ENCODE data around the gene TNS3. TPM values are rescaled to one million over a fixed set of nuclear protein-coding genes. Genes with fewer than 3 reads are reported as not detected.
A peak's percentile ranks its signal among the peaks of the same experiment; 100 is the strongest.

The TNS3 gene
- total RNA-seq, 1 donor from 2014 or later = 47.2 TPM

DNA sequence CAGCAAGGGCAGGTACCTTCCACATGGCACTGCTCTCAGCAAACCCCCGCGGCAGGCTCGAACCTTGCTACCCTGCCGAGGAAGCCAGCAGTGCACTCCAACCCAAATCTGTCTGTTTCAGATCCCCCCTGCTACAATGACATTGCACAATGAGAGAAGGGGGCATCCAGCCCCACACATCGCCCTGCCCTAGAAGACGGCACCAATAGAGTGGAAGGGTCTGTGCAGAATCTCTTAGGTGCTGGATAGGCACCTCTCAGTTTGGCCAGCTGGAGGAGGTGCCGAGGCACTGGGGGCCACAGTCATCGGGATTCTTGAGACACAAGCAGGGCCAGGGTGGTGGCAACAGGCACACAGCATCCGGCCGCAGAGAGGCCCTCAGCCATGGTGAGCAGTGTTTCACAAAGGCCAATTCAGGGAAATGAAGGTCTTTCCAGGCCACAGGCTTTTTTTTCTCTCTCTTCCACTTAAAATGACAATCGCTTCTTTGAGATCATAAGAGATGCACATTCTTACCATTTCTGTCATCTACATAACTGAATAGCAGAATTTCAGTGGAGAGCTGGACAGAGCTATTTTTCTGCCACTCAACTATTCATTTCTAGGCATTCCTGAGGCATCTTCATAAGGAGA lies 281.3 kb downstream of the TNS3 start:
- no peak for ATAC-seq
- no peak for DNase-seq (ENCODE audit: low spot score)

DNA sequence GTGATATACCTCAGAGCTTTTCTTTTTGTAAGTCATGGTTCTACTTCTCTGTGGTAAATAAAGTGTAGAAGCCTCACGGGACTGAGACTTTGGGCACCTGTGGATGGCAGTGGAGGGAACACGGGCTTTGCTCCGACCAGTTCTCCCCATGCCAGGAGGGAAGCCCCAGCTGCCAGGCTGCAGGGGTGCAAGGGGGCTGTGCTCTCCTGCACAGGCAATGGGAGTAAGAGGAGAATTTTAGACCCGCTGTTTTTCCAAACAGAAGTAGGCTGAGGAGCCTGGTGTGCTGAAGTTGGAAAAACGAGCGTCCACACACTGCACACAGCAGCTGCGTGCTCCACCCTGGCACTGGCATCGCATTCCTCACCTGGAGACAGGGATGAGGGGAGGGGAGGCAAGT lies 282.4 kb downstream of the TNS3 start:
- DNase-seq (ENCODE audit: low spot score) = no peak
- ATAC-seq = no peak

DNA sequence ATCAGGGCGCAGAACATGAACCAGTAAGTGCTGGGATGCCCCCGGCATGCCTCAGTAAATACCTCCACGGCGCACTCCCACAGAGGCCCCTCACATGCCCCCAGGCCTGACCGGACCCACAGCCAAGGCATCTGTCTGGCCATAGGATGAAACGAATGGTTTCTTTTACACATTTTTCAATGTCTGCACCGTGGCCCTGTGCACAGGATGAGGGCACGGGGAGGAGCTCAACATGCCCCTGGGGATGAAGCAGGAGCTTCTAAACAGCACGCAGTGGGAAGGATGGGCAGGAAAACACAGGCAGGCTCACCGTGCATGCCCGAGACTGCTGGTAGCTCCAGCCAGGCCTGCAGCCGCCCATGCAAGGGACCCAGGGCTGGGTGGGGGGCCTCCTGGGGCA lies 283.3 kb downstream of the TNS3 start:
- DNase-seq (ENCODE audit: low spot score) (no peak), ATAC-seq (no peak)

DNA sequence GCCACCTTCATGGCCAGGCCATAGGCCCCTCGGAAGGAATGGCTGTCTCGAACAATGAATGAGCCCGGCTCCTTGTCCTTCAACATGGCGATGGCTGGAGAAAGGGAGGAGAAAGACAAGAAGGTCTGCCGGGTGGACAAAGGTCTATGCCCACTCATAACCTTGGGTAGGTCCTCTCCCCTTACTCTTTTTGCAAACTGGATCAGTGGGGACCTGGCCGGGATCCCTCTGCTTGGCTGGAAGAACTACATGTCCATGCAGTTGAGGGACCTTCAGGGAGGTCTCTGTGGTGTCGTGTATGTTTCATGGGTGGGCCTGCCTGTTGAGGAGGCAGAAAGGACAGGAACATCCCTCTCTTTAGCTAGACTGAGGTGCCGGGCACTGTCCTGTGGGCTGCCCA lies 284.8 kb downstream of the TNS3 start:
- no peak for ATAC-seq
- no peak for DNase-seq (ENCODE audit: low spot score)

DNA sequence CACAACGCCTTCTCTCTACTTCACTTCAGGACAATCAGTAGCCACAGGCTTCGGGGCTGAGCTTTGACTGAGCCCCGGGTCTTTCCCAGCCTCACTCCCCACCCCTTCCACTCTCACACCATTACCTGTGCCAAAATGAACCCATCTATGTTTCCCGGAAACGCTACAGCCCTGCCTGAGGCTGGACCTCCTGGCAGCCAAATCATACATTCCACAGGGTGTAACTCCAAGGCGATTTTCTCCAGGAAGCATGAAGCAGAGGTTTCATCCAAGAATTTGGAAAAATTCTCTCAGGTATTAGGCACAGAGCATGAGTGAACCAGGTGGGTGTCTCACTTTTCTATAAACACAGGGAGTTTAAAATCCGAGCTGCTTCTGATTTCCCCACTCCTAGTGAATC lies 286.3 kb downstream of the TNS3 start:
- ATAC-seq (no peak), DNase-seq (ENCODE audit: low spot score) (no peak)

DNA sequence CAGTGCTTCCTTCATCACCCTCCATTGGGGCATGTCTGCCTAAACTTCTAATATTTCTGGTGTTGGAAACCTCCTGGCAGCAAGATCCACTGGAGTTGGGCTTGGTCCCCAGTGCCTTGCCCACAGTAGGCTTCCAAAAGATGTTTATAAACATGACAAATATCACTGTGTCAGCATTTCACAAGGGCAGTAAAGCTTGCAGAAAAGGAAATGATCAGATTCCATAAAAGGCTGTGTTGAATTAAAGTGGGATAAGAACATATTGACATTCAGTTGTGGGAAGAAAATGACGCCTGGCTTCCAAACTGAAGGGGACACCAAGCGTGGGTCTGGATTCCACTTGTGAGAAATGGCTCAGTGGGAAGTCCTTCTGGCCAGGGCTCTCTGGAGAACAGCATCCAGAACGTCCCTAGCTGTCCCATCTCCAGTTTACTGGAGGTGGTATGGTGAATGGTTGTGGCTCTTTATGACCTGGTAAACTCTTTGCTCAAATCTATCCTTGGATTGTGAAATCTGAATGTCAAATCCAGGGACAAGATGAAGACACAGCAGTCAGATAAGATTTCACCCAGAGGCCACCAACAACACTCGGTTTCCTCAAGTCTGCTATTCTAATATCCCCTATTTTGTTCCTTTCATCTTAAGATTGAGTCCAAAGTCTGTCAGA lies 287.2 kb downstream of the TNS3 start:
- DNase-seq (ENCODE audit: low spot score) = no peak
- no peak for ATAC-seq

DNA sequence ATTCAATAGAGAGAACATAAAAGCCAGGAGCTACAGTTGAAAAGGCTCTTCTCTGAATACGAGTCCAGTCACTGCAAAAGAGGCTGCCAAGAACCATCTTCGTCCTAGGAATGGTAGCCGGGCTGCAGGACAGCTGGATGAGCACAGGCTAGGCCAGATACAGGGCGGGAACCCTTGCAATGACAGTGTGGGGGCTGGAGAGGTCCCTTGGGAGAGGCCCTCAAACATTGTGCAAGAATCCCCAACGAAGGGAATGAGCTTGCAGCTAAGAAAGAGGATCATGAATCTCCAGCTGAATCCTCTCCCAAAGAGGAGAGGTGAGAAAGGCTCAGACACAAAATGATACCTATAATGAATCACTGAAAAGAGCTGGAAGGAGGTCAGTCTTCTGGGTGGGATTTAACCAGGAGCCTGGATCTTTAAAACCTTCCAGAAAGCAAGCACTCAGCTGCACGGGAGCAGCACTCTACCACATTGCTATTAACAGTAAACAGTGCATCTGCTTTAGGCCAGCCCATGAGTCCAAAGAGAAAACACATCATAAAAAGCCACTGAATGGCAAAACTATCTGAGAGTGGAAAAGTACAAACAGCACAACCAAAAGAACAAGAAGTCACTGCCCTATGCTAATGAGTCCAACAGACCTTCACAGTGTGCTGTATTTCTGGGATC lies 287.9 kb downstream of the TNS3 start:
- ATAC-seq (peak; percentile 38), DNase-seq (ENCODE audit: low spot score) (no peak)

DNA sequence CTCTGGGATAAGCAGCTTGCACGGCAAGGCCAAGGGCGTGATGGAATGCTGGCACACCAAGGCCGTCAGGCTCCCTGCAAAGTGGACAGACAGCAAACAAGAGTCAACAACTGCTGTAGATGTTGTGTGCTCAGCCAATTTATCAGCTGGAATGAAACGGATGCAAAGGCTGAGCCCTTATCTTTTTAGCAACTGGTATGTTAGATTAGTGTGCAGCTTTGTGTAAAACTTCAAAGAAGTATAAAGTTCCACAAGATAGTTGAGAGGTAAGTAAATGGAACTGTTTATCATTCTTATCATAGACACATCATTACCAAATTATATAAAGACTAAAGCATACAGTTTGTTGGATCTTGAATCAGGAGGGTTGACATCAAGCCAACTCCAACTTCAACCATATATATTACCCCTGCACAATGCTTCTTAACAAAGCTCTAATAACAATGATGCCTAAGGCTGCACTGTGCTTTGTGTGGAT lies 289.0 kb downstream of the TNS3 start:
- DNase-seq (ENCODE audit: low spot score) (no peak), ATAC-seq (no peak)

DNA sequence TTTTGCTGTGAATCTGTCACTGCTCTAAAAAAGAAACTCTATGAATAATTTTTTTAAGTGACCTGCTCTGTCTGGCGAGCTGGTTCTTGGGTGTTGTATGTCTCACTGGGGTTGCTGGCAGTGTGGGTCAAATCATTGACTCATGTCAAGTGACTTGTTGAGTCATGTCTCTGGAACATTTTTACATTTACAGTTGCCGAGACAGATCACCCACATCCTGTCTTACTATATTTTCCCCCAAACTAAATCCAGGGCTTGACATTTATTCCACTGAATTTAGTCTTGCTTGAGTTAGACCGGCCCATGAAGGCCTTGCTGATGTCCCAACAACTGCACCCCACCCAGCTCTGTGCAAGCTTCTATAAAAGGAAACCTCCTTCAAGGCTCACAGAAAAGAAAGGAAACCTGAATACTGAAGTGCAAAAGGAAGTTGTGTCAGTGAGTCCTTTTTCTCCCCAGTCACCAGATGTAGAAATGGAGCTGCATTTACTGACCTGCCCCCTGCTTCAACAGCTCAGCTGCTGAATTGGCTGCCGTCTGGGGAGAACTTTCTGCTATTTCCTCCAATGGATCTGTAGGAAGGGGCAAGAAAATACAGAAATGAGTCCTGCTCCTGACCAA lies 290.3 kb downstream of the TNS3 start:
- ATAC-seq = peak; percentile 36
- DNase-seq (ENCODE audit: low spot score) = no peak

DNA sequence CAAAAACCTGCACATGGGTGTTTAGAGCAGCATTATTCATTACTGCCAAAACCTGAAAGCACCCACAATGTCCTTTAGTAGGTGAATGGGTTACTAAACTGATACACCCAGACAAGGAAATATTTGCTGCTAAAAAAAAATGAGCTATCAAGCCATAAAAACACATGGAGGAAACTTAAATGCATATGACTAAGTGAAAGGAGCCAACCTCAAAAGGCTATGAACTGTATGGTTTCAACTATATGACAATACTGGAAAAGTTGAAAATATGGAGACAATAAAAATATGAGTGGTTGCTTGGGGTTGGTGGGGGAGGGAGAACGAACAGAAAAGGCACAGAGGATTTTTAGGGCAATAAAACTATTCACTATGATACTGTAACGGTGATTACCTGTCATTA lies 291.0 kb downstream of the TNS3 start:
- no peak for DNase-seq (ENCODE audit: low spot score)
- ATAC-seq = no peak

DNA sequence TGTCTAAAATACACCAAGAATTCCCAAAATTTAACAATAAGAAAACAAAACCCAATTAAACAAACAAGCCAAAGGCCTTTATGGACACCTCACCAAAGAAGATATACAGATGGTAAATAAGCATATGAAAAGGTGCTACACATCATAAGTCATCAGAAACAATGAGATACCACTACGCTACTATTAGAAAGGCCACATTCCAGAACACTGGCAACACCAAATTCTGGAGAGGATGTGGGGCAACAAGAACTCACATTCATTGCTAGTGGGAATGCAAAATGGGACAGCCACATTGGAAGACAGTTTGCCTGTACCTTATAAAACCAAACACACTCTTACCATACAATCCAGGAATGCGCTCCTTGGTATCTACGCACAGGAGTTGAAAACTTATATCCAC lies 291.4 kb downstream of the TNS3 start:
- ATAC-seq = no peak
- DNase-seq (ENCODE audit: low spot score) = no peak

DNA sequence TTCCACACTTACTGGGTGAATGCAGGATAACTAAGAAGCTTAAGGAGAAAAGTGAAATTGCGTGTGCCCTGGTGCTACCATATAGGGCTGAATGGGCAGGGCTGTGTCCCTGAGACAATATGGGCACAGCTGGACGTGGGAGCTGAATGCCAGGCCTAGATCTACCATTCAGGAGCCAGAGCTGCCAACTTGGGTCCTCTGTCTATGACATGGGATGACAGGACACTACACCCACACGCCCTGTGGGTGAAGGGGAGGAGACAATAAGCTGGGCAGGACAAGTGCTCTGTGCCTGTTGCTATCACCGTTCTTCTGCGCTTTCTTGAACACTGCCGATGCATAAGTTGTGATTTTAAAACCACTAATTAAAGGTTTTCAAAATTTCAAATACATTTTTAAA lies 293.9 kb downstream of the TNS3 start:
- DNase-seq (ENCODE audit: low spot score) (no peak), ATAC-seq (no peak)

DNA sequence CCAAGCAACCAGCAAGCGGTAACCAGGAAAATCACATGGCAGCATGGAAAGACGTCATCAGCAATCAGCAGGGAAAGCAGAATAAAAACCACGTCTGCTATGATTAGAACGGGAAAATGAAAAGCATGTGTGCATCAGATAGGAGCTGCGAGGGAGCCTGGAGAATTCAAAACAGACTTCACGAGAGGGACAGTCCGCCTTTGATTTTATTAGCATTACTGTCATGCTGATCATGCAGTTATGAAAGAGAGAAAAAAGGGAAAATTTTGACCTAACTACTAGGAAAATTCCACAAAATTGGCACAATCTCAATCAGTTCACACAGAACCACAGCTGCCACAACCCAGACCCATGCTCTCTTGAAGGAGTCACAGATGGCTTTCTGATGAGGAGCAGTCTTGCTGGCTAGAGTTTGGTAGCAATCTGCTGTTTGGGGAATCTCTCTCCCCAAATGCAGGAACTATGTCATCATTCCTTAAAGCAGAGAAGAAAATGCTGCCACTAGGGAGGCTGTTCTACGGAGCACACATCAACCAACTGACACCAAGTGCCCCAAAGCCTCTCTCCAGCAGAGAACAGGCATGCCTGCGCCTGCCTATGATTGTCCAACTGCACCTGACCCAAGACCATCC lies 295.9 kb downstream of the TNS3 start:
- ATAC-seq = no peak

DNA sequence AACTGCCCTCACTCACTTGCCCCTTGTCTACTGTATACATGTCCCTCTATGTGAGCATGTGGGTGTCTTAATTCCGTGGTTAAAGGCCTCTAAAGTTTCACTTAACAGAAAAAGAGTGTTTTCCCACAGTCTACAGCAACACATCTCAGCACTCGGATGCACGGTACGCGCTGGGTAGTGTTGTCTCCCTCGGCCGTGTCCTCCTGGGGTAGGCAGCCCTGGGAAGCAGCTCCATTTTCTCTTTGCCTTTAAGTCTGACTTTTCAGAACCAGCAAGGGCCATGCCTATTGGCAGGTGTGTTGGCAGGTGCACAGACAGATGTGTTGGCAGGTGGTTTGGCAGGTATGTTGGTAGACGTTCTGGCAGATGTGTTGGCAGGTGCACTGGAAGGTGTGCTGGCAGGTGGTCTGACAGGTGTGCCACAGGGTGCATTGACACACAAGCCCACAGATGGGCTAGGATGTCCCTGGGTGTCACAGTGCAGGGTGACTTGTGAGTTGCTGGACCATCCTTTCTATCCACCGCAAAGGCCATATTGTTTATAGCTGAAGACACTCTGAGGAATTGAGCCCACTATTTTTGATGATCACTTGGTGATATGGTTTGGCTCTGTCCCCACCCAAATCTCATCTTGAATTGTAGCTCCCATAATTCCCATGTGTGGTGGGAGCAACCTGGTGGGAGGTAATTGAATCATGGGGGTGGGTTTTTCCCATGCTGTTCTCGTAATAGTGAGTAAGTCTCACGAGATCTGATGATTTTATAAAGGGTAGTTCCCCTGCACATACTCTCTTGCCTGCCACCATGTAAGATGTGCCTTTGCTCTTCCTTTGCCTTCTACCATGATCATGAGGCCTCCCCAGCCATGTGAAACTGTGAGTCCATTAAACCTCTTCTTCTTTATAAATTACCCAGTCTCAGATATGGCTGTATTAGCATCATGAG lies 296.9 kb downstream of the TNS3 start:
- ATAC-seq = no peak
- DNase-seq (ENCODE audit: low spot score) = no peak

More for the DNA sequence above, 295.9 kb downstream of the TNS3 start:
- DNase-seq (ENCODE audit: low spot score) = no peak

DNA sequence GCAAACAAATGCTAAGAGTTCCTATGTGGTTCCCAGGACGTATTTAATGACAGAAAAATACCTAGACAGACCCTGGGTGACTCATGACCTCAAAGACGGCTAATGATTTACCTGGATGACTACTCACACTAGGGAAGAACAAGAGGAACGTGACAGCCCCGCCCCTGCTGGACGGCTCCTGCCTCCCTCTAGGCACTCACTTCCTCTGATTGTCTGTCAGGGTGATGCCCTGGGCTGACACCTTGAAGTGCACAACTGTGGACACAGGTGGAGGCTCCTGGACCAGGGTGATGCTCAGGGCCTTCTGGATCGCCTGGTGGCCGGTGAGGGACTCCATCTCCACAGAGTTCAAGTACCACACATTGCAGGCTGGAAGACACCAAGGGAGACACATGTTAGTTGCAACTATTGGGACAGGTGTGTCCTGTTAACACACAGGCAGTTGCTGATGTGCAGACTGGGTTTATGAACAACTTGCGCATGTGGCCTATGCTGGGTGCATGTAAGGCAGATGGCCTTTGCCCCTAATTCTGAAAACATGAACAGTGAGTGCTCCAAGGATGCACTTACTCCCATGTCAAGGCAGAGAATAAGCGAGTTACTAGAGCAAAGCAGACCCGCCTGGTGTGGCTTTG lies 298.3 kb downstream of the TNS3 start:
- DNase-seq (ENCODE audit: low spot score) = no peak
- peak; percentile 54 for ATAC-seq

DNA sequence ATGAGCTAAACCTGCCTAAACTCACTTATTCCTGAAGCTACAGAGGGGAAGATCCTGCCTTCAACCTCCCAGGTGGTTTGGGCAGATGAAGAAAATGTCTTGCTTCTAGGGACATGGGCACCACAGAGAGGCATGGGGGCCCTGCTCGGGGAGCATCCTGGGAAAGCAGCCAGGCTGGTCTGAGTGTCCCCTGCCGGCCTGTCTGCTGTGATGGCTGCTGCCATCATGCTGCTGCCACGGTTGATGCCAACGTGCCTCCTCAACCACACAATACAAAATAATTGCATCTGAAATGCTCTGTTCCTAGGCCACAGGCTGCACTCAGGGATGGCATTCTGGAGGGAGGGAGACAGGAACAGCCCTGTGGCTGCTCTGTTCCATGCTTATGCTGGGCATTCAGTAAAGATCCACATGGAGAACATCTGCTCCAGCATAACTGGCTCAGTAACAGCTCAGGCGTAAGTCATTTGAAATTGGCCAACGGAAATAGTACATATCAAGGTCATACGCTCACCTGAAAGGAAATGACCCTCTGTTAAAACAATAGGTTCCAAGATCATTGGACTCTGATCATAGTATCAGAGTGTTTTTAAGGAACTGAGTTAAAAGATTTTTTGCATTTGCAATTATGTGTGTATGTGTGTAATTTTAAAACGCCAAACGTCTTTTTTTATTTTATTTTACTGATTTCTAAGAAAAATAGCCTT lies 299.0 kb downstream of the TNS3 start:
- ATAC-seq = no peak

DNA sequence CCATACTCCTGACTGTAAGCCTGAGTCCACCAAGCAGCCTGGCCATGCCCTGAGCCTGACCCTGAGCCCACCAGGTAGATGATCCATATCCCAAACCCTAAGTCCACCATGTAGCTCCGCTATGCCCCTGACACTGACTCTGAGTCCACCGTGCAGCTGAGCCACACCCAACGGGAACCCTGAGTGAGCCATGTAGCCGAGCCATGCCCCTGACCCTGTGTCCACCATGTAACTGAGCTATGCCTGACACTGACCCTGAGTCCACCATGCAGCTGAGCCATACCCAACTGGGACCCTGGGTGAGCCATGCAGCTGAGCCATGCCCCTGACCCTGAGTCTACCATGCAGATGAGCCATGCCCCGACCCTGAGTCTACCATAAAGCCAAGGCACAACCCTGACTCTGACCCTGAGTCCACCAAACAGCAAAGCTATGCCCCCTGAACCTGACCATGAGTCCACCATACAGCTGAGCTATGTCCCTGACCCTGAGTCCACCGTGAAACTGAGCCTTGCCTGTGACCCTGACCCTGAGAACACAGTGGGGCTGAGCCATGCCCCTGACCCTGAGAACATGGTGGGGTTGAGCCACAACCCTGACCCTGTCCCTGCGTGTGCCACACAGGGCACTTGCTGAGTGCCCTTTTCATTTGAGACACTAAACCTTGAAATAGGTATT lies 299.8 kb downstream of the TNS3 start:
- no peak for ATAC-seq

More for the DNA sequence above, 299.0 kb downstream of the TNS3 start:
- no peak for DNase-seq (ENCODE audit: low spot score)

DNA sequence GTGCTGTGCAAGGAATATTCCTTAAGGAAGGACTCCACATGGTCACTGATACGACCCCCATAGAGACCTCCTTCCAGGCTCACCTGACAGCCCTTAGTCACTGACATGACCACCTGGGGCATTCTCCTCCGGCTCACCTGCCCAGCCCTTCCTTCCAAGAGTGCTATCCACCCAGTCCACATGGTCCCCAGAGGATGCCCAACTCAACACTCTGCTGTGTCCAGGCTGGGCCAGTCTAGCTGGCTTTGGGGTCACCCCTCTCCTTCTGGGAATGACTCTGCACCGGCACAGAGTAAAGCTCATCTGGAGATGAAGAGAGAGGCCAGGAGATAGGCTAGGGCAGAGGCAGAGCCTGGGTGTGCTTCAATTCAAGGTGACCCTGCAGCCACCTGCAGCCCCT lies 300.8 kb downstream of the TNS3 start:
- no peak for DNase-seq (ENCODE audit: low spot score)
- no peak for ATAC-seq

More for the DNA sequence above, 299.8 kb downstream of the TNS3 start:
- DNase-seq (ENCODE audit: low spot score) = no peak
